Measurements from ENCODE around the gene SBF2.

SBF2 gene

DNA sequence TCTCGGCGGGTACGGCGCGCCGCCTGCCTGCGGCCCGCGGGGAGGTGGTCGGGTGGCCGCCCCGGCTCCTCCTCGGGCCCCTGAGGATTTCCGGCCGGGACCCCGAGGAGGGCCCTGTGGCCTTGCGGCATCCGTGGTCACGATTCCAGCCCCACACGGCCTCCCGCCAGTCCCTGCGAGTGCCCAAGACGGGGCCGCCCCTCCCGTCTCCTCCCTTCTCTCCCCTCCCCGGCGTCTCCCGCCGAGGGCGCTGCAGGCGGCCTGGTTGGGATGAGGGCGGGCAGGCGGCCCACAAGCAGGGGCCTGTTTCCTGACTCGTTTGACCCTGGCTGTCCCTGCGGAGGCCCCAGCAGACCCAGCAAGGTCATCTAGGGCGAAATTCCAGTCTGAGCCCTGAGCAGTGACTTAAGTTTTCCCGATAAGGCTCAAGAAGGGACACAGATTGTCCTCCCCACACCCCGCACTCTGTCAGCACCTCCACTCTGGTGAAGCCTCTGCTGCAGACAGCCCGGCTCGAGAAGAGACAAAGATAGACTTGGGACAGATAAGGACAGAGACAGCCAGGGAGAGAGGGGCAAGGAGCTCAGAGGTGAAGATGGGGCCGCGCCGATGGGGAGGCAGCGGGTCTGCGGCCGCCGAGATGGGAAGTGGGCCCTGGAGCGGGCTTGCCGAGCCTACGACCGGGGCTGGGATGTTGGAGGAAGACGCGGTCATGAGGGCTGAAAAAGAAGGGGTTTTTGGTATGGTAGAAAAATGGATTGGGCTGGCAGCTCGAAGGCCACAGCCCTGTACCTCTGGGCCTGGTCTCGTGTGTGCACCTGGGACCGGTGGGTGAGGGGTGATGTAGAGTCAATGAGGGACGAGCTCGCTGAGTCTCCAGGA, 535.1 kb downstream of the SBF2 start:
- Histone ChIP-seq H3K4me3 (ENCODE audit: extremely low read depth, insufficient read depth, low read length, poor library complexity, severe bottlenecking) (peak overlapping the region; percentile 42), H3K36me3 (ENCODE audit: control insufficient read depth, insufficient read depth, low read length) (no peaks in the 10 kb centered on the region), H3K4me1 (ENCODE audit: control insufficient read depth, insufficient read depth, low read length, poor library complexity, severe bottlenecking) (peaks cover 29% of the 10 kb centered on the region), H3K27ac (ENCODE audit: low read depth, low read length, severe bottlenecking) (peak overlapping the region; percentile 77), H3K9me3 (ENCODE audit: control insufficient read depth, low read length) (no peaks in the 10 kb centered on the region)
- WGBS, 2 experiments (ENCODE audit: insufficient coverage in 2 of 2), result 30 to 38% methylated on average over 50 to 55 of the region's 58 CpGs

DNA sequence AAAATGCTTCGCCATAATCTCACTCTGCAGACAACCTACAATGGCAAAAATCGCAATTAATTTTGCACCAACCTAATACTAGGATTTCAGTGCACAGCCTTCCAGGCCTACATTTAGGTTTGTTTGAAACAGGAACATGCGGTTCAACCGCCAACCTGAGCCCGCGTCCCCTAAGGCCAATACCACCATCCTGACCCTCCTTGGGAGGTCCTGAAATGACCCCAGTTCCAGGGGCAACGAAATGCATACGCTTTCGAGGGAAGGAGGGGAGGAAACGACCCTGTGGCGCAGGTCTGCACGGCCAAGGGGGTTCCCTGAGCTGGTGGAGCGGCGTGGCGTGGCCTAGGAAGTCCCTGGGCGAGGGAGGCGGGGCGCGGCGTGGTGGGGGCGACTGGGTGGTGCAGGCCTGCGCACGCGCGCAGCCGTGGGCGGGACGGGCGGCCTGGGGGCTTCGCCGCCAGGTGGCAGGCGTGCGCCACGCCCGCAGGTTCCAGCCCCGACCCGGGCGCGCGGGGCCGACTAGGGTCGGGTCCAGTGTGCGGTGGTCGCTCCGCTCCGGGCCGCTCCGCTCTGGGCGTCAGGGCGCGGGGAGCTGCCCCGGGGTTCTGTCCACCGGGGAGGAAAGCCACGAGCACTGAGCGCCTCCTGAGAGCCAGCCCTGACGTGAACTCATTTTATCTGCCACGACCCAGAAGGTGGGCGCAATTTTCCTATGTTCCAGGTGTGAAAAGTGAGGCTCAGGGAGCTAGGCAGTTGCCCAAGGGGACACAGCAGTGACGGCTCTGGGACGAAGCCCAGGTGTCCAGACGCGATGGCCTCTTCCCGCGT, 536.0 kb downstream of the SBF2 start:
- H3K4me1 ChIP-seq (ENCODE audit: control insufficient read depth, insufficient read depth, low read length, poor library complexity, severe bottlenecking), result peaks cover 31% of the 10 kb centered on the region
- 7 to 9% methylated on average over 50 to 51 of the region's 64 CpGs for WGBS, 2 experiments (ENCODE audit: insufficient coverage in 2 of 2)
- no peaks in the 10 kb centered on the region for H3K36me3 ChIP-seq (ENCODE audit: control insufficient read depth, insufficient read depth, low read length)
- peak overlapping the region; percentile 77 for H3K27ac ChIP-seq (ENCODE audit: low read depth, low read length, severe bottlenecking)
- peak overlapping the region; percentile 42 for H3K4me3 ChIP-seq (ENCODE audit: extremely low read depth, insufficient read depth, low read length, poor library complexity, severe bottlenecking)
- H3K9me3 ChIP-seq (ENCODE audit: control insufficient read depth, low read length), result no peaks in the 10 kb centered on the region

DNA sequence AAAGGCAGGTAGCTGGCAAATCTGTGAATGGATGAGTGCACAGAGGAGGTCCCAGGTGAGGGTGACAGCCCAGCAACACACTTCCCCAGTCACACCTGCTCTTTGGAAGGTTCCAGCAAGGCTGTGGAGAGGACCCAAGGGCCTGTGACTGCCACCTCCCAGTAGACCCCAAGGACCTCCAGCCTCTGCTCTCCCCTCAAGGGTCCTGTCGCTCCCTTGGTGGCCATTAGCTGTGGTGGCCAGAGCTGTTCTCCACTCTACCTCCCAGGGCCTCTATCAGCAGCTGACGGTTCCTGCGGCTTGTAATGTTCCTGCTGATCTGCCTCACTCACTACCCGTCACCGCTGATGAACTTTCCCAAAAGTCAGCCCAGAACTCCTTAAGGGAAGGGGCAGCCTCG, 537.1 kb downstream of the SBF2 start:
- Histone ChIP-seq H3K4me1 (ENCODE audit: control insufficient read depth, insufficient read depth, low read length, poor library complexity, severe bottlenecking) (peaks cover 32% of the 10 kb centered on the region), H3K9me3 (ENCODE audit: control insufficient read depth, low read length) (no peaks in the 10 kb centered on the region), H3K27ac (ENCODE audit: low read depth, low read length, severe bottlenecking) (no peak overlapping the region), H3K36me3 (ENCODE audit: control insufficient read depth, insufficient read depth, low read length) (peaks cover 4% of the 10 kb centered on the region), H3K4me3 (ENCODE audit: extremely low read depth, insufficient read depth, low read length, poor library complexity, severe bottlenecking) (no peak overlapping the region)
- WGBS, 2 experiments (ENCODE audit: insufficient coverage in 2 of 2), result 99 to 100% methylated on average over 4 to 6 of the region's 6 CpGs

DNA sequence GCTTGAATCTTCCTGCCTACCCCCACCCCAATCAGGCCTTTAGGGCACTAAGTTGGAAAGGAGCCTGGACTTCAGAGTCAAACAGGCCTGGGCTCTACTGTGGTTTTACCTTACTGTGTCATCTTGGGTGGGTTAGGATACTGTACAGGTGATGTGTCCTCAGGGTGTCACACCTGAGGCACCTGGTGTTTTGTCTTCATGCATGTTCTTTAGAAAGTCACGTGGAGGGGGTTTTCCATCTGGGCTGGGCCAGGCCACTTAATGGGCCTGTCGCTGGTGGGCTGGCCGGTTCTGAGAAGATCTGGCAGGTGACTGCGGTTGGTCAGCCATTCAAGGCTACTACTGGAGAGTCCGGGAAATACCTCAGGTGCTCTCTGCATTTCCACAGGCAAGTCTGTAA, 537.6 kb downstream of the SBF2 start:
- Histone ChIP-seq H3K9me3 (ENCODE audit: control insufficient read depth, low read length) (no peaks in the 10 kb centered on the region), H3K27ac (ENCODE audit: low read depth, low read length, severe bottlenecking) (no peak overlapping the region), H3K36me3 (ENCODE audit: control insufficient read depth, insufficient read depth, low read length) (peaks cover 7% of the 10 kb centered on the region), H3K4me1 (ENCODE audit: control insufficient read depth, insufficient read depth, low read length, poor library complexity, severe bottlenecking) (peaks cover 32% of the 10 kb centered on the region), H3K4me3 (ENCODE audit: extremely low read depth, insufficient read depth, low read length, poor library complexity, severe bottlenecking) (no peak overlapping the region)
- 91 to 94% methylated on average over 4 to 5 of the region's 5 CpGs for WGBS, 2 experiments (ENCODE audit: insufficient coverage in 2 of 2)

DNA sequence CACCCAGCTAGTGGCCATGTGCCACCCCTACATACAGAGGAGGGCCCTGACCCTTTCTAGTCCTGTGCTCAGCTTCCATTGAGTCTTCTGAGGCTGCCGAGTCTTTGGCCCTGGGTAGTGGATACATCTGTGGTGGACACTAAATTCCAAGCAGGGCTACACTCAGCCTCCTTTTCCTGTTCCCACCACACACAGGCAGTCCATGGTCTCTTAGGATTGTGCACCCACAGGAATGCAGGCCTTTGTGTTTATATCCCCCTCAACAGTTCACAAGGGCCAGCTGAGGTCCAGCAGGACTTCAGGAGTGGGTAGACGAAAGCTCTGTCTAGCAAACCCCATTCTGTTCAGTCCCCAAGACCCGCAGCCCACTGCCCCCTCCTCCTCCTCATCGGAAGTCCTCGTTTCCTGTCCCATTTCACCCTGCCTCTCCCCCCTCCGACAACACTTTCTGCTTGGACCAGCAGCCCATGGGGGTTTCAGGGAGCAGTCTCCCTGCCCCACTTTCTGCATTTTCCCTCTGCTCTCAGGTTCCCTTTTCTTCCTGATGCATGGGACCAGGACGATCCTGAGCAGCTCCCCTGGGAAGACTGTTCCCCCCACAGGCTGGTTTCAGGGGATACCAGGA, 538.3 kb downstream of the SBF2 start:
- H3K4me1 ChIP-seq (ENCODE audit: control insufficient read depth, insufficient read depth, low read length, poor library complexity, severe bottlenecking), result peaks cover 32% of the 10 kb centered on the region
- H3K4me3 ChIP-seq (ENCODE audit: extremely low read depth, insufficient read depth, low read length, poor library complexity, severe bottlenecking), result no peak overlapping the region
- H3K9me3 ChIP-seq (ENCODE audit: control insufficient read depth, low read length), result no peaks in the 10 kb centered on the region
- WGBS, 2 experiments (ENCODE audit: insufficient coverage in 2 of 2), result 82 to 90% methylated on average over 6 of the region's 7 CpGs
- H3K27ac ChIP-seq (ENCODE audit: low read depth, low read length, severe bottlenecking), result no peak overlapping the region
- H3K36me3 ChIP-seq (ENCODE audit: control insufficient read depth, insufficient read depth, low read length), result peaks cover 15% of the 10 kb centered on the region

DNA sequence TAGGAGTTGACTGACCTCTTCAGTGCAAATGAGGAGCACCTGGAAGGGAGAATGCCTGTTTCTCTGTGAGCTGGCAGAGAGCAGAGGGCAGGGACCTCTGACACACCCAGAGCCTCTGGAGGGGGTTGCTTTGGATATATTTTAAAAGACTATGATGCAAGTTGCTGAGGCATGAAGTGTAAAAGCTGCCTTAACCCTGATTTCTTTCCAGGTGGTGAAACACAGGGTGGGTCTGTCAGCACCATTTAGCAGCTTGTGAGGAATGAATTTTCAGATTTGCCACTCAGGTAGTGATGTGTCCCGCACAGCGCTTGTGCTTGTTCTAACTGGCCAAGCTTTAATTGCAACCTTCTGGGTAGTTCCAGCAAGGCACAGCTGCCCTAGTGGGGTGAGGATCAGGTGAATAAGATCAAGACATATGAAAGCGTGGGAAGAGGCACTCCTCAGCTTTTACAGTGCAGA, 540.0 kb downstream of the SBF2 start:
- H3K36me3 ChIP-seq (ENCODE audit: control insufficient read depth, insufficient read depth, low read length), result peaks cover 31% of the 10 kb centered on the region
- no peak overlapping the region for H3K4me3 ChIP-seq (ENCODE audit: extremely low read depth, insufficient read depth, low read length, poor library complexity, severe bottlenecking)
- 93 to 96% methylated on average over 2 of the region's 3 CpGs for WGBS, 2 experiments (ENCODE audit: insufficient coverage in 2 of 2)
- no peak overlapping the region for H3K27ac ChIP-seq (ENCODE audit: low read depth, low read length, severe bottlenecking)
- H3K4me1 ChIP-seq (ENCODE audit: control insufficient read depth, insufficient read depth, low read length, poor library complexity, severe bottlenecking), result peaks cover 18% of the 10 kb centered on the region
- H3K9me3 ChIP-seq (ENCODE audit: control insufficient read depth, low read length), result no peaks in the 10 kb centered on the region

DNA sequence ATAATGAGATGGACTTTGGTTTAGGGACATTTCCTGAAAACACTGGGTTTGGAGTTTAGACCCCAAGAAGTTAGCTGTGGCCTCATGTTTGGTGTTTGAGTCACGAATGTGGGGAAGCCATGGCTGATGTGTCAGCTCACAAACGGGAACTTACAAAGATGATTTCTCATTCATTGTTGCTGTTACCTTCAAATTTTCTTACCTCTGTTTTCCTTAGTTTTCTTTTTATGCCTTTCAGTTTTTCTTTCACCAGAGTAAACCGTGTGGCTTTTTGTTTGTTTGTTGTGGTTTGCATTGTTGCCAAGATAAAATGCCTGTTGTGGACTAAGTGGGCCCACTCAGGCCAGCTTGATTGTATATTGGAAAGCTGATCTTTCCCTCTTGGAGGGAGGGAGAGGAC, 541.0 kb downstream of the SBF2 start:
- no peak overlapping the region for H3K27ac ChIP-seq (ENCODE audit: low read depth, low read length, severe bottlenecking)
- peaks cover 17% of the 10 kb centered on the region for H3K4me1 ChIP-seq (ENCODE audit: control insufficient read depth, insufficient read depth, low read length, poor library complexity, severe bottlenecking)
- no peaks in the 10 kb centered on the region for H3K9me3 ChIP-seq (ENCODE audit: control insufficient read depth, low read length)
- WGBS, 2 experiments (ENCODE audit: insufficient coverage in 2 of 2), result 93 to 100% methylated on average over 2 of the region's 3 CpGs
- no peak overlapping the region for H3K4me3 ChIP-seq (ENCODE audit: extremely low read depth, insufficient read depth, low read length, poor library complexity, severe bottlenecking)
- peaks cover 42% of the 10 kb centered on the region for H3K36me3 ChIP-seq (ENCODE audit: control insufficient read depth, insufficient read depth, low read length)

DNA sequence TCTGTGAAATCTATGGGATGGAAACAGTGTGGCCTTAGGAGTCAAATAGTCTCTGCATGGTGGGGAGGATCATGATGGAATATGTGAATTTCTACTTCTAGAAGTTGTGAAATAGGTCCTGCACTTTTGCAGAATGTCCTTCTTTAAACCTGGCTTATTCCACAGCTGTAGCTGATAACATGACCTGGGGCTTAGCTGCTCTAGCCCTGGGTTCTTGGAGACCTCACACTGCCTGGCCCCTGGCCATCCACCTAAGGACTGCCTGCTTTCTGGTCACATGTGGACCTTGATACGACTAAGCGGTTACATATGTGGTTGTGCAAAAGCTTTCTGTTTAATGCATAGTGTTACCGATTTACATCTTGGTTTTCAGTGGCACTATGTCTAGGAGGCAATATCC, 541.9 kb downstream of the SBF2 start:
- Histone ChIP-seq H3K36me3 (ENCODE audit: control insufficient read depth, insufficient read depth, low read length) (peaks cover 51% of the 10 kb centered on the region), H3K4me1 (ENCODE audit: control insufficient read depth, insufficient read depth, low read length, poor library complexity, severe bottlenecking) (peaks cover 14% of the 10 kb centered on the region), H3K9me3 (ENCODE audit: control insufficient read depth, low read length) (no peaks in the 10 kb centered on the region), H3K4me3 (ENCODE audit: extremely low read depth, insufficient read depth, low read length, poor library complexity, severe bottlenecking) (no peak overlapping the region), H3K27ac (ENCODE audit: low read depth, low read length, severe bottlenecking) (no peak overlapping the region)
- WGBS, 2 experiments (ENCODE audit: insufficient coverage in 2 of 2), result 94% methylated on average over 2 of the region's 3 CpGs; no CpG with 5 or more reads in 1 of the 2 experiments

DNA sequence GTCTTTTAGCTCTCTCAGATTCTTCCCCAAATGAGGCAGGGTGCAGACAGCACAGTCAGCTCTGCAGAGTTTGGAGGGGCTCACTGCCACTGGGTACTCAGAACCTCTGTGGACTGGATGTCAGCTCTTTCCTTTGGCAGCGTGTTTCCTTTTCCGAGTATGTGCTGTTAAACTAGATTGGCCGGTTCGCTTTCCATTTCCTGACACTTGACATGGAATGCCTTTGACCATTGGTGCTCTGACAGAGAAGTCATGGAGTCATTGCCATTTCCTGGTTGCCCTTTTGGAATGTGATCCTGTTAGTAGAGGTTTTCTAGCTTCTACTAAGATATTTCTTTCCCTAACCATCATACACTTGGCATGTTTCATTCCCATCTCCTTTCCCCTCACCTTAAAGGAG, 543.5 kb downstream of the SBF2 start:
- Histone ChIP-seq H3K9me3 (ENCODE audit: control insufficient read depth, low read length) (no peaks in the 10 kb centered on the region), H3K36me3 (ENCODE audit: control insufficient read depth, insufficient read depth, low read length) (peaks cover 66% of the 10 kb centered on the region), H3K4me3 (ENCODE audit: extremely low read depth, insufficient read depth, low read length, poor library complexity, severe bottlenecking) (no peak overlapping the region), H3K27ac (ENCODE audit: low read depth, low read length, severe bottlenecking) (no peak overlapping the region), H3K4me1 (ENCODE audit: control insufficient read depth, insufficient read depth, low read length, poor library complexity, severe bottlenecking) (peaks cover 7% of the 10 kb centered on the region)
- WGBS, 2 experiments (ENCODE audit: insufficient coverage in 2 of 2), result 90 to 92% methylated on average over 2 to 4 of the region's 4 CpGs

DNA sequence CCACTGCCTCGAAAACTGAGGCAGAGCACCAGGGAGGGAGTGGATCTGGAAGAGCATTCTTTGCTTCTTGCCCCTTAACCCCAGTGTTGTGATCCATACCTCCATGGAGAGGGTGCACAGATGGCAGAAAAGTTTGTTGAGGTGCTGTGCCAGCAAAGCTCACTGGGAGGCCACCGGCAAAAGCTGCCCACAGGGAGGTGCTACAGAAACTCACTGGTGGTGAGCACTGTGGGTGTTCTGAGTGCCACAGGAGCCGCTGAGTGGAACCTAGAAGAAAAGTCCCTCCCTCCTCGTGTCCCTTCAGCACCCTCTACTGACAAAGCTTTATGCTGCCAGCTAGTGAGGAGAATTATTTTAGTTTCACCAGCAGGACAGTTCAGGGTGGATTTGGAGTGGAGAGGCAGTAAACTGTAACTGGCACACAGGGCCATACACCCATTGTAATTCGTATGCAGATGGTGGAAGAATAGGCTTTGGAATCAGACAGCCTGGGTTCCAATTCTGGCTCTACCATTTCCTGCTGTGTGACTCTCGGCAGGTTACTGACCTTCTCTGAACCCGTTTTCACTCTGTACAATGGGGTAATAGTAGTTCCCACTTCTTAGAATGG, 545.6 kb downstream of the SBF2 start:
- Histone ChIP-seq H3K9me3 (ENCODE audit: control insufficient read depth, low read length) (no peaks in the 10 kb centered on the region), H3K4me1 (ENCODE audit: control insufficient read depth, insufficient read depth, low read length, poor library complexity, severe bottlenecking) (peaks cover 3% of the 10 kb centered on the region), H3K36me3 (ENCODE audit: control insufficient read depth, insufficient read depth, low read length) (peaks cover 82% of the 10 kb centered on the region), H3K4me3 (ENCODE audit: extremely low read depth, insufficient read depth, low read length, poor library complexity, severe bottlenecking) (no peak overlapping the region), H3K27ac (ENCODE audit: low read depth, low read length, severe bottlenecking) (no peak overlapping the region)
- WGBS, 2 experiments (ENCODE audit: insufficient coverage in 2 of 2), result 76 to 82% methylated on average over 3 to 4 of the region's 7 CpGs

Data from mesodermal cell (in vitro differentiated cells).